Ovary (tissue), 9 donors: Measurements from ENCODE around the gene TGFBR1. TPM values are rescaled to one million over a fixed set of nuclear protein-coding genes. Genes with fewer than 3 reads are reported as not detected.

Source experiments
- DNase-seq, 5 donors: peaks; one replicate each; pipeline ENCODE4 v3.0.0-alpha.2; 2019 to 2020
- H3K27ac ChIP-seq, 2 donors: fragments of 200-600 bp; one replicate each; pipeline versions ENCODE4 v1.5.1 to v1.8.0; 2019 to 2022
- H3K27me3 ChIP-seq: fragments of 200-600 bp; one replicate; pipeline ENCODE4 v1.8.0; 2022
- H3K36me3 ChIP-seq: fragments of 200-600 bp; sonication (generic); one replicate; pipeline ENCODE4 v1.5.1; 2019
- H3K4me1 ChIP-seq: one replicate; pipeline ENCODE4 v1.8.1; 2013; ENCODE audit warnings: mild to moderate bottlenecking, moderate library complexity; ENCODE audit not compliant: insufficient read depth
- H3K4me3 ChIP-seq: fragments of 200-600 bp; sonication (generic); one replicate; pipeline ENCODE4 v1.5.1; 2017
- H3K9me3 ChIP-seq, 2 donors: fragments of 200-600 bp in 1 of 2; sonication (generic) in 1 of 2; one replicate each; pipeline versions ENCODE4 v1.5.1 to v1.8.1; 2013 to 2019; ENCODE audit warnings: mild to moderate bottlenecking in 1 of 2, moderate library complexity in 1 of 2
- EP300 ChIP-seq: sonication (generic); formaldehyde crosslinking; IDR thresholded peaks from one replicate; pipeline ENCODE4 v1.6.1; 2017; ENCODE audit warnings: antibody characterized with exemption
- POLR2A ChIP-seq: fragments of 450-650 bp; IDR thresholded peaks from one replicate; pipeline ENCODE4 v1.6.1; 2017; ENCODE audit warnings: antibody characterized with exemption, mild to moderate bottlenecking, moderate library complexity
- WGBS, 3 donors: extraction: QIAGEN DNeasy Blood & Tissue Kit in 1 of 3; methylation state at CpG; one replicate each; pipeline versions ENCODE4 v1.1.5 to v1.1.7; 2013 to 2017; 5-methylcytosine and 5-hydroxymethylcytosine counted together
- intact Hi-C, 4 donors: fragments of 100-400 bp; cut with DNase I; formaldehyde crosslinking; loops; one replicate each; pipeline versions ENCODE4 v1.11.0 to v1.15.1; 2022 to 2023
- polyA plus RNA-seq, 2 donors: library from polyadenylated mRNA; stranded (reverse); fragments of 200-250 nt in 1 of 2; fragments of 350-450 nt in 1 of 2; fragmentation: Illumina TruSeq in 1 of 2; extraction: RNeasy Lipid Tissue Mini Kit (QIAGEN cat#74804) in 1 of 2; gene quantifications; one replicate each; pipeline ENCODE4 v1.2.3, GENCODE V29; 2013 to 2014
- total RNA-seq, 7 donors: library from RNA; depleted of rRNA in 2 of 7; stranded (reverse); fragments of >200 nt in 2 of 7; fragmentation: NEBNext Ultra II Directional in 3 of 7; extraction: Animal tissue kit (Norgen Biotek cat#: 25700) in 3 of 7; gene quantifications; one replicate each; pipeline versions ENCODE4 v1.1.0 to v1.2.4, GENCODE V29; 2016 to 2023
- TF ChIP-seq, protein P1 (sequence below), 3 donors: fragments of 450-650 bp in 2 of 3; fragments of 200-600 bp in 1 of 3; IDR thresholded peaks; one replicate each; pipeline versions ENCODE4 v1.5.1 to v1.8.0; 2016 to 2022; ENCODE audit warnings: antibody characterized with exemption in 3 of 3, mild to moderate bottlenecking in 1 of 3
- donor health status: DM: no; HTN: no; CAD: no; lungs with moderate emphysema.
- donor health status: DM: no; HTN: no; CAD: no.
- donor health status: Bipolar disorder and iron deficiency.
- donor health status: DM: yes; HTN: yes; CAD: no.
- donor health status: DM: no; HTN: no; CAD: no.
- donor health status: DM: yes; HTN: yes; CAD: no.

The TGFBR1 gene
- total and polyA plus RNA-seq, 9 donors, result 12.5 to 55.9 (median 38.3) TPM

DNA sequence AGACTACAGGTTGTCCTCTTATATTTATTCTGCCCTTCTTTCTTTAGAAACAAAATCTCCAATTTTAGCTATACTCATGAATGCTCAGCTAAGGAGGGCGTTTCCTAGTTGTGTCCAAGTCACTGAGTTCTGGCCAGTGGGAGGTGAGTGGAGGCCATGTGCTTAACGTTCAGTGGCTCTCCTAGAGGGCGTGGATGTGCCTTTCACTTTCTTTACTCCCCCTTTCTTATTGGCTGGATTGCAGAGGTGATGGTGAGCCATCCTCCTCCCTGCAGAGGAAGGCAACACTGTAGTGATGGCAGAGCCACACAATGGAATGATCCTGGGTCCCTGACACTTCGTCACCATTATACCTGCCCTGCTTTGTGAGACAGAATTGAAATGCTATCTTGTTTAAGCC is 62.2 kb downstream of the TGFBR1 start:
- no peaks in the 10 kb centered on the region for H3K4me1 ChIP-seq
- H3K9me3 ChIP-seq, result no peaks in the 10 kb centered on the region
- H3K27ac ChIP-seq, result no peak overlapping the region
- H3K27me3 ChIP-seq, result no peaks in the 10 kb centered on the region
- H3K4me3 ChIP-seq, result no peak overlapping the region
- no peaks in the 10 kb centered on the region for H3K36me3 ChIP-seq
- TF ChIP-seq EP300 (no peak), POLR2A (no peak)
- TF ChIP-seq, protein P1, sequence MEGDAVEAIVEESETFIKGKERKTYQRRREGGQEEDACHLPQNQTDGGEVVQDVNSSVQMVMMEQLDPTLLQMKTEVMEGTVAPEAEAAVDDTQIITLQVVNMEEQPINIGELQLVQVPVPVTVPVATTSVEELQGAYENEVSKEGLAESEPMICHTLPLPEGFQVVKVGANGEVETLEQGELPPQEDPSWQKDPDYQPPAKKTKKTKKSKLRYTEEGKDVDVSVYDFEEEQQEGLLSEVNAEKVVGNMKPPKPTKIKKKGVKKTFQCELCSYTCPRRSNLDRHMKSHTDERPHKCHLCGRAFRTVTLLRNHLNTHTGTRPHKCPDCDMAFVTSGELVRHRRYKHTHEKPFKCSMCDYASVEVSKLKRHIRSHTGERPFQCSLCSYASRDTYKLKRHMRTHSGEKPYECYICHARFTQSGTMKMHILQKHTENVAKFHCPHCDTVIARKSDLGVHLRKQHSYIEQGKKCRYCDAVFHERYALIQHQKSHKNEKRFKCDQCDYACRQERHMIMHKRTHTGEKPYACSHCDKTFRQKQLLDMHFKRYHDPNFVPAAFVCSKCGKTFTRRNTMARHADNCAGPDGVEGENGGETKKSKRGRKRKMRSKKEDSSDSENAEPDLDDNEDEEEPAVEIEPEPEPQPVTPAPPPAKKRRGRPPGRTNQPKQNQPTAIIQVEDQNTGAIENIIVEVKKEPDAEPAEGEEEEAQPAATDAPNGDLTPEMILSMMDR (IDR thresholded peaks at IDR 0.05), result no peak
- no peak for DNase-seq
- intact Hi-C loops, result no loop called here
- 68 to 72% (median 71%) methylated on average over 4 of the region's 4 CpGs for WGBS, 3 donors

DNA sequence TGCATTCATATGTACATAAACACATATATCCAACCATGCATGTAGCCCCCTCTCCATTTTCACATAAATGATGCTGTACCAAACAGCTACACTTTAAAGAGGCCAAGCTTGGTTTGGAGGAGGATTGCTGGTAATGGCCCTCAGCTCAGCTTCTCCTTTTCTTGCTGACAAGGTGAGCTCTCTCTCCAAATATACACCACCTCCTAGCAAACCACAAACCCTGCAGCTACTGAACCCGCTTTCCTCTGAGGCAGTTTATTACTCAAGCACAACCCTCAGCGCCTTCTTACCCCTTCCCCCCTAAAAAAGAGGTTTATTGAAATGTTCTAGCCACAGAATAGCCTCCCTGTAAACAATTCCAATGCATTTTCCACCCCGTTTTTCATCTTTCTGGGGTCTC is 62.8 kb downstream of the TGFBR1 start:
- Histone ChIP-seq H3K4me3 (no peak overlapping the region), H3K36me3 (no peaks in the 10 kb centered on the region), H3K27ac (no peak overlapping the region), H3K9me3 (no peaks in the 10 kb centered on the region), H3K27me3 (no peaks in the 10 kb centered on the region), H3K4me1 (no peaks in the 10 kb centered on the region)
- intact Hi-C loops, result no loop called here
- DNase-seq, result no peak
- 70 to 79% (median 76%) methylated on average over 3 of the region's 3 CpGs for WGBS, 3 donors
- TF ChIP-seq POLR2A, result no peak
- TF ChIP-seq, protein P1 (IDR thresholded peaks at IDR 0.05), result no peak
- no peak for TF ChIP-seq EP300

DNA sequence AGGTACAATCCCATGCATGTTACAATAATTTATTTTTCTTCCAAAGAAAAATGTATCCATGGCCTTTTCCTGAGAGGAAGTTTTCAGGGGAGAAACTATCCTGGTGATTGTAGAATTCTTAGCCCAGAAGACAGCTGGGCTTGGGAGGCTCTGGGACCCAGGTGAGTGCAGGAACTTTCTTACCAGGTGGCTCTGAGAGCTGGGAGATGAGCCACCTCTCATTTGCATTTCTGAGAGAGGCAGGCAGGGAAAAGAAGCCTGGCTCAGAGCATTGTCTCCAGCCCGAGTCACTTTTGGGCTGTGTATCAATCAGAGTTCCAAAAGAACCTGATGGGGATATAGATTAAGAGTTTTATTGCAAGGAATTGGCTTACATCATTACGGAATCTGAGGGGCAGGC is 64.2 kb downstream of the TGFBR1 start:
- H3K27ac ChIP-seq, result no peak overlapping the region
- no peaks in the 10 kb centered on the region for H3K9me3 ChIP-seq
- 75 to 88% (median 87%) methylated on average over 2 of the region's 2 CpGs for WGBS, 3 donors
- no peak for DNase-seq
- H3K4me3 ChIP-seq, result no peak overlapping the region
- intact Hi-C loops, result no loop called here
- H3K4me1 ChIP-seq, result no peaks in the 10 kb centered on the region
- TF ChIP-seq POLR2A, result no peak
- TF ChIP-seq EP300, result no peak
- TF ChIP-seq, protein P1 (IDR thresholded peaks at IDR 0.05), result no peak
- no peaks in the 10 kb centered on the region for H3K36me3 ChIP-seq
- H3K27me3 ChIP-seq, result no peaks in the 10 kb centered on the region

DNA sequence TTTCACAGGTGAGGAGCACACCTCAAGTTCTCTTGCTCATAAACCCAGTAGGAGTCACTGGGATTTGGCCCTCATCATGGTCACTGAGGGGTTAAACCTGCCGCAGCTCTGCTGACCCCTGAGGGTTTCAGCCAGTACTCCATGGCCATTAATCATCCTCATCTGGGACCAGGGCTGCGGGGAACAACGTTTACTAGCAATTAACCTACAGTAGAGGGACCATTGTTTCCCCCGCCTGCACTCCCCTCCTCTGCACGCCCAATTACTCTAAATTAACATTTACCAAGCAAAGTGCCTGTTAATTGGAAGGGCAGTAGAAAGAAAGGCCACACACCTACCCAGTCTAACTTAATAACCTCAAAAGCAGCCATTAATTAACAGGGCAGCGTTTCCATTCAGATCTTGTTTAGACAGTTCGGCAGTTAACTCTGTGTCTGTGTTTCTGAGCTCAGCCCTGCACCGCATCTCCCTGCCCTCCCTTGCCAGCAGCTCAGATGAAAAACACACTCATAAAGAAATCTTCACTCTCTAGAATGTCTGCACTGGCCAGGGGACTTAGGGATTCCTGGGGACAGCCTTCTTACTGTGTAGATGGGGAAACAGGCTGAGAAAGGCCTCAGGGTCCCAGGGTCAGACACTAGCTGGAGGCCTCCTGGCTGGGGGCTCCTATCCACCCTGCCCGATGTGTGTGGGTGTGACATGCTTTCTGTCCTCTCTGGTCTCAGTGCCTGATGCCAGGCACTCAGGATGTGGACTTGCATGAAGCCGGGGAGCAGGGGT is 65.3 kb downstream of the TGFBR1 start:
- intact Hi-C loops, result no loop called here
- H3K4me1 ChIP-seq, result peaks cover 1% of the 10 kb centered on the region
- no peak overlapping the region for H3K27ac ChIP-seq
- DNase-seq, result no peak
- no peak overlapping the region for H3K4me3 ChIP-seq
- H3K27me3 ChIP-seq, result no peaks in the 10 kb centered on the region
- H3K9me3 ChIP-seq, result no peaks in the 10 kb centered on the region
- H3K36me3 ChIP-seq, result no peaks in the 10 kb centered on the region
- TF ChIP-seq POLR2A (no peak), EP300 (no peak)
- TF ChIP-seq, protein P1 (IDR thresholded peaks at IDR 0.05), result no peak
- WGBS, 3 donors, result 35 to 40% (median 39%) methylated on average over 10 of the region's 10 CpGs
